Gastrocnemius medialis (tissue), 4 donors: ENCODE results near the gene RMND5B. TPM values are rescaled to one million over a fixed set of nuclear protein-coding genes. Genes with fewer than 3 reads are reported as not detected.

Experiments used
- ATAC-seq, 2 donors: fragments of 150-250 bp; one replicate each; pipeline ENCODE4 v1.9.1; 2016
- DNase-seq, 2 donors: peaks; one replicate each; pipeline ENCODE4 v3.0.0-alpha.2; 2019
- H3K27ac ChIP-seq, 4 donors: fragments of 200-600 bp; sonication (generic); 1 replicate in 1 of 4; 2 replicates in 3 of 4; pipeline ENCODE4 v1.5.1; 2016 to 2018; ENCODE audit warnings: mild to moderate bottlenecking in 2 of 4, moderate library complexity in 1 of 4
- H3K27me3 ChIP-seq, 3 donors: fragments of 200-600 bp; sonication (generic) in 2 of 3; 1 replicate in 1 of 3; 2 replicates in 2 of 3; pipeline versions ENCODE4 v1.5.1 to v1.6.0; 2016 to 2019; ENCODE audit warnings: mild to moderate bottlenecking in 1 of 3, moderate library complexity in 1 of 3
- H3K36me3 ChIP-seq, 2 donors: fragments of 200-600 bp; sonication (generic) in 1 of 2; one replicate each; pipeline ENCODE4 v1.5.1; 2017 to 2018
- H3K4me1 ChIP-seq, 2 donors: fragments of 200-600 bp; sonication (generic) in 1 of 2; one replicate each; pipeline ENCODE4 v1.5.1; 2016 to 2017; ENCODE audit warnings: mild to moderate bottlenecking in 2 of 2
- H3K4me3 ChIP-seq, 4 donors: fragments of 200-600 bp; sonication (generic) in 3 of 4; 1 replicate in 1 of 4; 2 replicates in 3 of 4; pipeline ENCODE4 v1.5.1; 2016 to 2019; ENCODE audit warnings: mild to moderate bottlenecking in 2 of 4
- H3K9me3 ChIP-seq, 3 donors: fragments of 200-600 bp; sonication (generic) in 2 of 3; 1 replicate in 1 of 3; 2 replicates in 2 of 3; pipeline ENCODE4 v1.5.1; 2016 to 2019
- CTCF ChIP-seq, 5 experiments: fragments of 450-650 bp in 3 of 5; fragments of 200-600 bp in 2 of 5; sonication (generic) in 2 of 5; IDR thresholded peaks in 4 of 5; conservative IDR thresholded peaks in 1 of 5; 1 replicate in 4 of 5; 2 replicates in 1 of 5; pipeline ENCODE4 v1.5.1; 2016 to 2019; ENCODE audit warnings: antibody characterized with exemption in 5 of 5, mild to moderate bottlenecking in 3 of 5, moderate library complexity in 3 of 5
- POLR2A ChIP-seq, 2 donors: fragments of 450-650 bp; IDR thresholded peaks; one replicate each; pipeline ENCODE4 v1.6.1; 2017; ENCODE audit warnings: antibody characterized with exemption in 2 of 2, mild to moderate bottlenecking in 2 of 2, moderate library complexity in 2 of 2
- in situ Hi-C, 4 donors: fragments of 200-750 bp; cut with MboI; loops; one replicate each; pipeline versions ENCODE4 v1.15.0 to v1.8.0; 2017; ENCODE audit warnings: low sequenced_read_pairs in 4 of 4
- intact Hi-C: fragments of 100-400 bp; cut with DNase I; formaldehyde crosslinking; loops from one replicate; pipeline ENCODE4 v1.15.1; 2023; ENCODE audit warnings: low total_unique reads
- total RNA-seq, 4 donors: library from RNA; depleted of rRNA; stranded (reverse); fragments of >200 nt; gene quantifications; one replicate each; pipeline versions ENCODE4 v1.1.0 to v1.2.3, GENCODE V29; 2016

Gene RMND5B
- total RNA-seq = 10 to 100 TPM; 24.0 to 55.9 (median 44.2) TPM

GRCh38 chr5:178130576-178131445 is at the start of gene RMND5B:
RMND5B (plus strand) TSS chr5:178131014; CDS start chr5:178138120, 7,106 bp downstream.
- Histone ChIP-seq H3K36me3 (peaks cover 0 to 10% of the 10 kb centered on the region in 2 donors), H3K4me3 (peak within 1 kb of the TSS; percentile 73 to 100 (median 89)), H3K27ac (peak within 1 kb of the TSS; percentile 88 to 99 (median 94)), H3K4me1 (peaks cover 5 to 11% of the 10 kb centered on the region in 2 donors), H3K27me3 (no peaks in the 10 kb centered on the region), H3K9me3 (no peaks in the 10 kb centered on the region)
- DNase-seq (peak; percentile 75 to 80), ATAC-seq (peak; percentile 94 to 95)
- peak in 1 of 5 experiments; percentile 20 for TF ChIP-seq CTCF (IDR thresholded peaks at IDR 0.05 in 4 of 5, conservative IDR thresholded peaks at IDR 0.05 in 1 of 5)
- TF ChIP-seq POLR2A (IDR thresholded peaks at IDR 0.05) = peak; percentile 84 to 93
- in situ Hi-C loops (no loop called here), intact Hi-C loops (loop anchor here (1.0 kb wide), 2 partner anchors 10 to 21 kb away; no protein-coding TSS in a partner anchor)

- TF ChIP-seq CTCF (IDR thresholded peaks at IDR 0.05 in 4 of 5, conservative IDR thresholded peaks at IDR 0.05 in 1 of 5) (no peak), POLR2A (IDR thresholded peaks at IDR 0.05) (no peak)
- DNase-seq = no peak
- no peak overlapping the region for H3K27ac ChIP-seq
- intact Hi-C loops (no loop called here), in situ Hi-C loops (no loop called here)
- H3K4me3 ChIP-seq = no peak overlapping the region
- no peak for ATAC-seq
- no peaks in the 10 kb centered on the region for H3K9me3 ChIP-seq
- no peaks in the 10 kb centered on the region for H3K27me3 ChIP-seq
- H3K4me1 ChIP-seq = no peaks in the 10 kb centered on the region
- no peaks in the 10 kb centered on the region for H3K36me3 ChIP-seq
These were observed 49.1 kb upstream of the RMND5B start for GRCh38 chr5:178081571-178082243.

GRCh38 chr5:178083922-178084321 is 46.9 kb upstream of the RMND5B start:
- intact Hi-C loops (no loop called here), in situ Hi-C loops (no loop called here)
- H3K27ac ChIP-seq = no peak overlapping the region
- H3K36me3 ChIP-seq = no peaks in the 10 kb centered on the region
- DNase-seq (no peak), ATAC-seq (no peak)
- no peak overlapping the region for H3K4me3 ChIP-seq
- H3K4me1 ChIP-seq = no peaks in the 10 kb centered on the region
- H3K27me3 ChIP-seq = peaks cover 0 to 6% (median 3%) of the 10 kb centered on the region in 3 donors
- TF ChIP-seq CTCF (IDR thresholded peaks at IDR 0.05 in 4 of 5, conservative IDR thresholded peaks at IDR 0.05 in 1 of 5) = no peak
- TF ChIP-seq POLR2A (IDR thresholded peaks at IDR 0.05) = no peak
- H3K9me3 ChIP-seq = no peaks in the 10 kb centered on the region

GRCh38 chr5:178085316-178085715 is 45.5 kb upstream of the RMND5B start:
- intact Hi-C loops (no loop called here), in situ Hi-C loops (no loop called here)
- no peak for TF ChIP-seq POLR2A (IDR thresholded peaks at IDR 0.05)
- no peak for TF ChIP-seq CTCF (IDR thresholded peaks at IDR 0.05 in 4 of 5, conservative IDR thresholded peaks at IDR 0.05 in 1 of 5)
- Histone ChIP-seq H3K27me3 (peaks cover 0 to 6% (median 3%) of the 10 kb centered on the region in 3 donors), H3K4me3 (no peak overlapping the region), H3K9me3 (no peaks in the 10 kb centered on the region), H3K36me3 (no peaks in the 10 kb centered on the region), H3K4me1 (no peaks in the 10 kb centered on the region), H3K27ac (no peak overlapping the region)
- ATAC-seq = no peak
- no peak for DNase-seq
